Smooth muscle cell (in vitro differentiated cells): Measurements from ENCODE around the gene CDC40. TPM values are rescaled to one million over a fixed set of nuclear protein-coding genes. Genes with fewer than 3 reads are reported as not detected.

ENCODE experiments used
- DNase-seq: peaks from one replicate; lab custom pipeline; 2025; ENCODE audit not compliant: unreplicated experiment; lab: John Stamatoyannopoulos, UW
- H2AFZ ChIP-seq: fragments of 200-600 bp; sonication (generic); 2 replicates; pipeline ENCODE4 v1.6.0; 2016; ENCODE audit warnings: antibody characterized with exemption, low read depth, mild to moderate bottlenecking
- H3F3A ChIP-seq: fragments of 200-600 bp; sonication (generic); 2 replicates; pipeline ENCODE4 v1.6.0; 2017; ENCODE audit warnings: antibody characterized with exemption, low read depth
- H3K27ac ChIP-seq: fragments of 200-600 bp; sonication (generic); 2 replicates; pipeline ENCODE4 v1.5.1; 2016; ENCODE audit warnings: low read depth, mild to moderate bottlenecking
- H3K27me3 ChIP-seq: fragments of 200-600 bp; sonication (generic); 2 replicates; pipeline ENCODE4 v1.6.1; 2016; ENCODE audit warnings: low read depth, mild to moderate bottlenecking
- H3K36me3 ChIP-seq: fragments of 200-600 bp; sonication (generic); 2 replicates; pipeline ENCODE4 v1.5.1; 2016; ENCODE audit warnings: low read depth
- H3K4me1 ChIP-seq: fragments of 200-600 bp; sonication (generic); 2 replicates; pipeline ENCODE4 v1.5.1; 2016; ENCODE audit warnings: low read depth
- H3K4me2 ChIP-seq: fragments of 200-600 bp; sonication (generic); 2 replicates; pipeline ENCODE4 v1.6.0; 2016; ENCODE audit warnings: mild to moderate bottlenecking
- H3K4me3 ChIP-seq: fragments of 200-600 bp; sonication (generic); 2 replicates; pipeline ENCODE4 v1.5.1; 2016; ENCODE audit warnings: mild to moderate bottlenecking
- H3K79me2 ChIP-seq: fragments of 200-600 bp; sonication (generic); 2 replicates; pipeline ENCODE4 v1.6.0; 2016; ENCODE audit warnings: low read depth, mild to moderate bottlenecking
- H3K9ac ChIP-seq: fragments of 200-600 bp; sonication (generic); 2 replicates; pipeline ENCODE4 v1.6.0; 2016; ENCODE audit warnings: low read depth
- H3K9me3 ChIP-seq: fragments of 200-600 bp; sonication (generic); replicated peaks from 2 replicates; pipeline ENCODE4 v1.5.1; 2016; ENCODE audit warnings: low read depth
- H4K20me1 ChIP-seq: fragments of 200-600 bp; sonication (generic); 2 replicates; pipeline ENCODE4 v1.6.0; 2016; ENCODE audit warnings: low read depth
- WGBS: methylation state at CpG from one replicate; pipeline ENCODE4 v1.1.7; 2016; ENCODE audit warnings: low lambda C conversion rate; 5-methylcytosine and 5-hydroxymethylcytosine counted together
- polyA plus RNA-seq: library from polyadenylated mRNA; unstranded; fragments of >200 nt; fragmentation: Nextera tagmentation; extraction: Ambion mirVana; gene quantifications from 2 replicates; pipeline ENCODE4 v1.2.1, GENCODE V29; 2016
- total RNA-seq: library from RNA; depleted of rRNA; stranded (reverse); fragments of >200 nt; gene quantifications from 2 replicates; pipeline ENCODE4 v1.2.3, GENCODE V29; 2014
- TF ChIP-seq, protein P1 (sequence below): fragments of 200-600 bp; sonication (generic); IDR thresholded peaks from 2 replicates; pipeline ENCODE4 v1.5.1; 2017; ENCODE audit warnings: borderline replicate concordance, mild to moderate bottlenecking, antibody characterized with exemption; ENCODE audit not compliant: insufficient read depth, poor library complexity, severe bottlenecking

Gene CDC40
- total and polyA plus RNA-seq, 2 experiments from 2014 or later: 20.9 to 28.8 TPM

- no peaks in the 10 kb centered on the region for H3K9me3 ChIP-seq
- TF ChIP-seq, protein P1, sequence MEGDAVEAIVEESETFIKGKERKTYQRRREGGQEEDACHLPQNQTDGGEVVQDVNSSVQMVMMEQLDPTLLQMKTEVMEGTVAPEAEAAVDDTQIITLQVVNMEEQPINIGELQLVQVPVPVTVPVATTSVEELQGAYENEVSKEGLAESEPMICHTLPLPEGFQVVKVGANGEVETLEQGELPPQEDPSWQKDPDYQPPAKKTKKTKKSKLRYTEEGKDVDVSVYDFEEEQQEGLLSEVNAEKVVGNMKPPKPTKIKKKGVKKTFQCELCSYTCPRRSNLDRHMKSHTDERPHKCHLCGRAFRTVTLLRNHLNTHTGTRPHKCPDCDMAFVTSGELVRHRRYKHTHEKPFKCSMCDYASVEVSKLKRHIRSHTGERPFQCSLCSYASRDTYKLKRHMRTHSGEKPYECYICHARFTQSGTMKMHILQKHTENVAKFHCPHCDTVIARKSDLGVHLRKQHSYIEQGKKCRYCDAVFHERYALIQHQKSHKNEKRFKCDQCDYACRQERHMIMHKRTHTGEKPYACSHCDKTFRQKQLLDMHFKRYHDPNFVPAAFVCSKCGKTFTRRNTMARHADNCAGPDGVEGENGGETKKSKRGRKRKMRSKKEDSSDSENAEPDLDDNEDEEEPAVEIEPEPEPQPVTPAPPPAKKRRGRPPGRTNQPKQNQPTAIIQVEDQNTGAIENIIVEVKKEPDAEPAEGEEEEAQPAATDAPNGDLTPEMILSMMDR: no peak
- H3K4me3 ChIP-seq: no peak overlapping the region
- H3K4me1 ChIP-seq: no peaks in the 10 kb centered on the region
- no peak overlapping the region for H3K9ac ChIP-seq
- H4K20me1 ChIP-seq: peaks cover 53% of the 10 kb centered on the region
- no peak overlapping the region for H2AFZ ChIP-seq
- no peaks in the 10 kb centered on the region for H3K36me3 ChIP-seq
- 96% methylated on average over 3 of the region's 3 CpGs for WGBS
- H3K4me2 ChIP-seq: no peak overlapping the region
- H3F3A ChIP-seq: no peaks in the 10 kb centered on the region
- no peak for DNase-seq
- no peak overlapping the region for H3K27ac ChIP-seq
- H3K27me3 ChIP-seq: no peaks in the 10 kb centered on the region
- peaks cover 53% of the 10 kb centered on the region for H3K79me2 ChIP-seq
Measured at GRCh38 chr6:110198561-110198960, 18.3 kb downstream of the CDC40 start.

GRCh38 chr6:110201151-110201884, 21.1 kb downstream of the CDC40 start:
- Histone ChIP-seq H3K4me2 (no peak overlapping the region), H3K27me3 (no peaks in the 10 kb centered on the region), H3K4me1 (no peaks in the 10 kb centered on the region), H2AFZ (no peak overlapping the region), H3F3A (no peaks in the 10 kb centered on the region), H3K9me3 (no peaks in the 10 kb centered on the region), H3K36me3 (no peaks in the 10 kb centered on the region), H3K4me3 (no peak overlapping the region), H4K20me1 (peaks cover 65% of the 10 kb centered on the region), H3K79me2 (peaks cover 52% of the 10 kb centered on the region), H3K9ac (no peak overlapping the region), H3K27ac (no peak overlapping the region)
- WGBS: 95% methylated on average over 3 of the region's 3 CpGs
- no peak for DNase-seq
- TF ChIP-seq, protein P1: no peak

- WGBS: 99% methylated on average over 3 of the region's 3 CpGs
- TF ChIP-seq, protein P1: no peak
- peaks cover 6% of the 10 kb centered on the region for H3K79me2 ChIP-seq
Measured at GRCh38 chr6:110207652-110208051, 27.4 kb downstream of the CDC40 start.

DNA sequence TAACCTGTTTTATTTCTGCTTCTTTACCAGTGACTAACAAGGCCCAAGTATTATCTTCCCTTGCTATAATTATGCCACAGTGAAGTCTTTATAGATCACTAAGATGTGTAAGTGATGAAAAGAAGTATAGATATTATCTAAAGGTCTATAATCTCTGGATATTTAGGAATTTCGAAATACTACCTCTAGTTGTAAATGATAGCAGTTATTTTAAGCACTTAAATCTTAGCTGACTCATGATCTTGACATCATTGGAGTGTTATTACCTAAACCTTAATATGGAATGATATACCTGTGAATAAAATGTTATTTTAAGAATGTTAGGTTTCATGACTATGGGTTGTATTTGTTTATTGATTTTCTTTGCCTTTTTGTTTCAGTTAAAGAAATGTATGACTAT, 31.5 kb downstream of the CDC40 start:
- WGBS: 95% methylated on average over 1 of the region's 1 CpG
- peaks cover 21% of the 10 kb centered on the region for H3K36me3 ChIP-seq
- TF ChIP-seq, protein P1: no peak

More at GRCh38 chr6:110207652-110208051, 27.4 kb downstream of the CDC40 start:
- peaks cover 27% of the 10 kb centered on the region for H4K20me1 ChIP-seq
- H3K4me2 ChIP-seq: no peak overlapping the region
- H3K4me3 ChIP-seq: no peak overlapping the region
- H3K27ac ChIP-seq: no peak overlapping the region
- no peak overlapping the region for H2AFZ ChIP-seq
- no peak overlapping the region for H3K9ac ChIP-seq
- no peaks in the 10 kb centered on the region for H3F3A ChIP-seq
- peaks cover 18% of the 10 kb centered on the region for H3K36me3 ChIP-seq
- DNase-seq: no peak
- no peaks in the 10 kb centered on the region for H3K27me3 ChIP-seq
- H3K9me3 ChIP-seq: no peaks in the 10 kb centered on the region
- H3K4me1 ChIP-seq: no peaks in the 10 kb centered on the region

More for the DNA sequence above, 31.5 kb downstream of the CDC40 start:
- Histone ChIP-seq H3K4me1 (no peaks in the 10 kb centered on the region), H3K27ac (no peak overlapping the region), H3K9me3 (no peaks in the 10 kb centered on the region), H3K27me3 (no peaks in the 10 kb centered on the region), H3F3A (peaks cover 5% of the 10 kb centered on the region), H3K4me3 (no peak overlapping the region), H3K79me2 (no peaks in the 10 kb centered on the region), H3K9ac (no peak overlapping the region), H3K4me2 (no peak overlapping the region), H4K20me1 (peaks cover 3% of the 10 kb centered on the region), H2AFZ (no peak overlapping the region)
- DNase-seq: no peak
